ENCODE results near the gene PADI1. TPM values are rescaled to one million over a fixed set of nuclear protein-coding genes. Genes with fewer than 3 reads are reported as not detected.

The PADI1 gene
- total RNA-seq, 2 experiments from 2014 or later = not detected

DNA sequence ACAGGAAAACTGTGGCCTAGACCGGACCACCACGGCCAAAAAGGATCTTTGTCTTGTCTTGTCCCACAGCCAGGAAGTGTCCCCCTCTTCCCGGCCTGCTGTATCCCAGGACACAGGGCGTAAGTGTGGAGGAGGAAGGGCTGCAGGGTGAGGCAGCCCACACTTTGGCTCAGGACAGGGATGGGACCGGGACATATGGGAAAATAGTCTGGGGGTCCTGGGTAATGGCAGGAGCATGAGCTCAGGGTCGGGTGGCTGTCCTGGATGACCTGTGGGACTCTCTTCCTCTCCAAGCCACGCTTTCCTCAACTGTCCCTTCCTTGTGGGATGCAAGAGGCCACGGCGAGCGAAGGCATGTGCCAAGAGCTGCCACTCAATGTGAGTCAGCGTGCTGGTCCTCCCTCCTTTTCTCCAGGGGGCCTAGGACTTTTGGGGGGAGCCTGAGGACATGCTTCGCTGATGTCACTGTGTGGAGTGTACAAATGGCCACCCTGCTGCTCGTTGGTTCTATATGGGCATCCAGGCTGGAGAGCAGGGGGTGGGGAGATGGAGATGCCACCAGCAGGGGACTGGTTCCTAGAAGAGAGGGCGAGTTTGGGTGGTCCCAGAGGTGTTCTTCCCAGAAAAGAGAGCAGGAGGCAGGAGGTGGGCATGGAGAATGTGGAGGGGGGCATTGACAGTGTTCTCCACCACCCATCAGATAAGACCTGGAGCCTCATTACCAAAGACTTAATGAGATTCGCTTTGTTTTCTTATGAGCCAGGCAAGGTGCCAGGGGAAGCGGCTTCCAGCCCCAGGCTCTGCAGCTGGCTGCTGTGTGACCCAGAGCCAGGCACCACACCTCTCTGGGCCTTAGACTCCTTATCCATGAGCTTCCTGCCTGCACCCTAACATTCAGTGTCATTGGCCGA is 11.5 kb upstream of the PADI1 start:
- no peaks in the 10 kb centered on the region for H3K36me3 Mint-ChIP-seq (ENCODE audit: low read depth)
- H3K9me3 Mint-ChIP-seq = peaks cover 7% of the 10 kb centered on the region
- H3K4me3 Mint-ChIP-seq = no peak overlapping the region
- no peak overlapping the region for H3K27ac Mint-ChIP-seq
- CTCF ChIA-PET = no interaction called here
- H3K4me1 Mint-ChIP-seq (ENCODE audit: low read depth) = no peaks in the 10 kb centered on the region
- POLR2A ChIA-PET = interaction anchor here (1.2 kb wide), 1 partner anchor 14 kb away, joined by 3 read pairs; no protein-coding TSS in a partner anchor
- DNase-seq (no peak), ATAC-seq (no peak)
- TF ChIP-seq CTCF (IDR thresholded peaks at IDR 0.05) = no peak
- H3K27me3 Mint-ChIP-seq = peaks cover 14% of the 10 kb centered on the region
- intact Hi-C loops (cut with micrococcal nuclease) = no loop called here

GRCh38 chr1:17194133-17194475 is 10.8 kb upstream of the PADI1 start:
- CTCF ChIA-PET = interaction anchor here (0.7 kb wide), 1 partner anchor 68 kb away, joined by 3 read pairs; no protein-coding TSS in a partner anchor
- H3K4me3 Mint-ChIP-seq = no peak overlapping the region
- H3K9me3 Mint-ChIP-seq = peaks cover under 1% of the 10 kb centered on the region
- peaks cover under 1% of the 10 kb centered on the region for H3K4me1 Mint-ChIP-seq (ENCODE audit: low read depth)
- peaks cover 14% of the 10 kb centered on the region for H3K27me3 Mint-ChIP-seq
- DNase-seq (no peak), ATAC-seq (no peak)
- H3K27ac Mint-ChIP-seq = no peak overlapping the region
- POLR2A ChIA-PET = no interaction called here
- intact Hi-C loops (cut with micrococcal nuclease) = no loop called here
- H3K36me3 Mint-ChIP-seq (ENCODE audit: low read depth) = no peaks in the 10 kb centered on the region
- no peak for TF ChIP-seq CTCF (IDR thresholded peaks at IDR 0.05)

GRCh38 chr1:17194615-17195528 is 10.1 kb upstream of the PADI1 start:
- ATAC-seq (no peak), DNase-seq (no peak)
- Mint-ChIP-seq H3K4me3 (no peak overlapping the region), H3K9me3 (no peaks in the 10 kb centered on the region), H3K36me3 (ENCODE audit: low read depth) (no peaks in the 10 kb centered on the region), H3K27me3 (peaks cover 14% of the 10 kb centered on the region), H3K4me1 (ENCODE audit: low read depth) (peaks cover 6% of the 10 kb centered on the region), H3K27ac (no peak overlapping the region)
- no peak for TF ChIP-seq CTCF (IDR thresholded peaks at IDR 0.05)
- intact Hi-C loops (cut with micrococcal nuclease) = no loop called here
- CTCF ChIA-PET = interaction anchor here (0.7 kb wide), 1 partner anchor 69 kb away, joined by 3 read pairs; no protein-coding TSS in a partner anchor
- POLR2A ChIA-PET = no interaction called here

DNA sequence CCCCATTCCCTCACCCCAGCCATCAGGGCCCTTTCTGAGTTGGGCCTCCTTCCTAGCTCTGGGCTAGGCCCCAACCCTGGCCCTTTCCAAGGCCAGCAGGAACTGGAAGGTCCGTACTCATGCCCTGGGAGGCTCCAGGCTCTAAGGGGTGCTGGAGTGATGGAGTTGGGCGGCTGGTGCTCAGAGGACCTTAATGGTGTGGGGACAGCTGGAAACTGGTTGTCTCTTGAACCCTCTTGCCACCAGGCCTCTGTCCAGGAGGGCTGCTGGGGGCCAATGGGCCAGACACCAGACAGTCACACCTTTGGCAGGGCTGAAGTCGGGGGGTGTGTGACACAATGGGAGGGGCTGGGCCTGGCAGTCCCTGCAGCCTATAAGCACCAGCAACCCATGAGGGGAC is 9.2 kb upstream of the PADI1 start:
- H3K4me1 Mint-ChIP-seq (ENCODE audit: low read depth) = peaks cover 11% of the 10 kb centered on the region
- H3K27me3 Mint-ChIP-seq = peaks cover 17% of the 10 kb centered on the region
- ATAC-seq (no peak), DNase-seq (no peak)
- CTCF ChIA-PET = interaction anchor here (0.6 kb wide), 1 partner anchor 491 kb away, joined by 3 read pairs; no protein-coding TSS in a partner anchor
- POLR2A ChIA-PET = no interaction called here
- H3K27ac Mint-ChIP-seq = no peak overlapping the region
- H3K9me3 Mint-ChIP-seq = no peaks in the 10 kb centered on the region
- TF ChIP-seq CTCF (IDR thresholded peaks at IDR 0.05) = no peak
- intact Hi-C loops (cut with micrococcal nuclease) = no loop called here
- no peaks in the 10 kb centered on the region for H3K36me3 Mint-ChIP-seq (ENCODE audit: low read depth)
- H3K4me3 Mint-ChIP-seq = no peak overlapping the region

Data from activated CD8-positive, alpha-beta T cell treated with anti-CD3 and anti-CD28 coated beads for 36 hours (primary cell).